ENCODE data around the gene ERVMER34-1. TPM values are rescaled to one million over a fixed set of nuclear protein-coding genes. Genes with fewer than 3 reads are reported as not detected.

The ERVMER34-1 gene
- total RNA-seq, 1 donor = under 0.01 TPM

GRCh38 chr4:52711834-52712250, 39.4 kb downstream of the ERVMER34-1 start:
- Histone ChIP-seq H3K4me3 (ENCODE audit: low read length) (peak overlapping the region; percentile 72), H3K4me1 (ENCODE audit: insufficient read depth, low read length) (peaks cover 26% of the 10 kb centered on the region), H3K27me3 (ENCODE audit: insufficient read depth, low read length) (no peaks in the 10 kb centered on the region), H3K9me3 (ENCODE audit: low read depth, low read length) (no peaks in the 10 kb centered on the region)

- Histone ChIP-seq H3K4me3 (ENCODE audit: low read length) (no peak overlapping the region), H3K4me1 (ENCODE audit: insufficient read depth, low read length) (peaks cover 26% of the 10 kb centered on the region)
Observed at GRCh38 chr4:52711272-52711671, 40.0 kb downstream of the ERVMER34-1 start.

GRCh38 chr4:52709155-52709554, 42.1 kb downstream of the ERVMER34-1 start:
- Histone ChIP-seq H3K27me3 (ENCODE audit: insufficient read depth, low read length) (no peaks in the 10 kb centered on the region), H3K4me3 (ENCODE audit: low read length) (no peak overlapping the region), H3K9me3 (ENCODE audit: low read depth, low read length) (no peaks in the 10 kb centered on the region), H3K4me1 (ENCODE audit: insufficient read depth, low read length) (peaks cover 20% of the 10 kb centered on the region)

More at GRCh38 chr4:52711272-52711671, 40.0 kb downstream of the ERVMER34-1 start:
- H3K27me3 ChIP-seq (ENCODE audit: insufficient read depth, low read length) = no peaks in the 10 kb centered on the region
- no peaks in the 10 kb centered on the region for H3K9me3 ChIP-seq (ENCODE audit: low read depth, low read length)

- Histone ChIP-seq H3K27me3 (ENCODE audit: insufficient read depth, low read length) (no peaks in the 10 kb centered on the region), H3K4me1 (ENCODE audit: insufficient read depth, low read length) (no peaks in the 10 kb centered on the region), H3K4me3 (ENCODE audit: low read length) (no peak overlapping the region), H3K9me3 (ENCODE audit: low read depth, low read length) (no peaks in the 10 kb centered on the region)
Observed at GRCh38 chr4:52704661-52705060, 46.6 kb downstream of the ERVMER34-1 start.

GRCh38 chr4:52704133-52704532, 47.1 kb downstream of the ERVMER34-1 start:
- no peaks in the 10 kb centered on the region for H3K9me3 ChIP-seq (ENCODE audit: low read depth, low read length)
- no peaks in the 10 kb centered on the region for H3K27me3 ChIP-seq (ENCODE audit: insufficient read depth, low read length)
- H3K4me3 ChIP-seq (ENCODE audit: low read length) = no peak overlapping the region
- no peaks in the 10 kb centered on the region for H3K4me1 ChIP-seq (ENCODE audit: insufficient read depth, low read length)

GRCh38 chr4:52701207-52701606, 50.0 kb downstream of the ERVMER34-1 start:
- H3K27me3 ChIP-seq (ENCODE audit: insufficient read depth, low read length) = no peaks in the 10 kb centered on the region
- no peaks in the 10 kb centered on the region for H3K4me1 ChIP-seq (ENCODE audit: insufficient read depth, low read length)
- H3K4me3 ChIP-seq (ENCODE audit: low read length) = no peak overlapping the region
- H3K9me3 ChIP-seq (ENCODE audit: low read depth, low read length) = no peaks in the 10 kb centered on the region

GRCh38 chr4:52694936-52695335, 56.3 kb downstream of the ERVMER34-1 start:
- Histone ChIP-seq H3K9me3 (ENCODE audit: low read depth, low read length) (peaks cover 19% of the 10 kb centered on the region), H3K27me3 (ENCODE audit: insufficient read depth, low read length) (no peaks in the 10 kb centered on the region), H3K4me1 (ENCODE audit: insufficient read depth, low read length) (no peaks in the 10 kb centered on the region), H3K4me3 (ENCODE audit: low read length) (no peak overlapping the region)

- Histone ChIP-seq H3K9me3 (ENCODE audit: low read depth, low read length) (peaks cover 19% of the 10 kb centered on the region), H3K27me3 (ENCODE audit: insufficient read depth, low read length) (no peaks in the 10 kb centered on the region), H3K4me3 (ENCODE audit: low read length) (no peak overlapping the region), H3K4me1 (ENCODE audit: insufficient read depth, low read length) (no peaks in the 10 kb centered on the region)
Observed at GRCh38 chr4:52693492-52693891, 57.7 kb downstream of the ERVMER34-1 start.

Other genes with a start within 250 kb of the ERVMER34-1 start
- 6.9 TPM for gene USP46, start 92.1 kb downstream of the ERVMER34-1 start, total RNA-seq
- 0.31 TPM for gene RASL11B, start 110.9 kb upstream of the ERVMER34-1 start, total RNA-seq